Measurements from ENCODE around the gene TFAP2A.

TFAP2A gene

GRCh38 chr6:10412461-10413261 lies 2.2 kb downstream of the TFAP2A start:
- no peak for DNase-seq

GRCh38 chr6:10411971-10412460 lies 2.9 kb downstream of the TFAP2A start:
- DNase-seq, result peak; percentile 52

GRCh38 chr6:10411131-10411970 lies 3.5 kb downstream of the TFAP2A start:
- no peak for DNase-seq

- DNase-seq, result no peak
Measured at GRCh38 chr6:10410207-10411050, 4.4 kb downstream of the TFAP2A start.

- no peak for DNase-seq
Measured at GRCh38 chr6:10409731-10410206, 5.1 kb downstream of the TFAP2A start.

- DNase-seq, result no peak
Measured at GRCh38 chr6:10409233-10409721, 5.6 kb downstream of the TFAP2A start.

GRCh38 chr6:10408457-10408856 lies 6.4 kb downstream of the TFAP2A start:
- DNase-seq, result no peak

- DNase-seq, result no peak
Measured at GRCh38 chr6:10407674-10408054, 7.2 kb downstream of the TFAP2A start.

- no peak for DNase-seq
Measured at GRCh38 chr6:10407018-10407673, 7.7 kb downstream of the TFAP2A start.

- DNase-seq, result no peak
Measured at GRCh38 chr6:10406556-10406955, 8.3 kb downstream of the TFAP2A start.

- DNase-seq, result no peak
Measured at GRCh38 chr6:10405513-10405900, 9.4 kb downstream of the TFAP2A start.

GRCh38 chr6:10404799-10405512 lies 9.9 kb downstream of the TFAP2A start:
- no peak for DNase-seq

GRCh38 chr6:10404107-10404798 lies 10.6 kb downstream of the TFAP2A start:
- DNase-seq, result peak; percentile 84

- DNase-seq, result no peak
Measured at GRCh38 chr6:10403385-10404106, 11.3 kb downstream of the TFAP2A start.

- DNase-seq, result no peak
Measured at GRCh38 chr6:10402648-10403311, 12.1 kb downstream of the TFAP2A start.

- no peak for DNase-seq
Measured at GRCh38 chr6:10401632-10402223, 13.1 kb downstream of the TFAP2A start.

GRCh38 chr6:10401004-10401536 lies 13.8 kb downstream of the TFAP2A start:
- DNase-seq, result no peak

GRCh38 chr6:10400330-10400729 lies 14.5 kb downstream of the TFAP2A start:
- no peak for DNase-seq

- no peak for DNase-seq
Measured at GRCh38 chr6:10399451-10399850, 15.4 kb downstream of the TFAP2A start.
